ENCODE data around the gene CACNB2.

Gene CACNB2

GRCh38 chr10:18224626-18225445 lies 84.6 kb downstream of the CACNB2 start:
- H3K4me3 ChIP-seq (ENCODE audit: low read depth, low read length): no peak overlapping the region
- no peak for DNase-seq (ENCODE audit: low read depth)
- TF ChIP-seq, protein P1, sequence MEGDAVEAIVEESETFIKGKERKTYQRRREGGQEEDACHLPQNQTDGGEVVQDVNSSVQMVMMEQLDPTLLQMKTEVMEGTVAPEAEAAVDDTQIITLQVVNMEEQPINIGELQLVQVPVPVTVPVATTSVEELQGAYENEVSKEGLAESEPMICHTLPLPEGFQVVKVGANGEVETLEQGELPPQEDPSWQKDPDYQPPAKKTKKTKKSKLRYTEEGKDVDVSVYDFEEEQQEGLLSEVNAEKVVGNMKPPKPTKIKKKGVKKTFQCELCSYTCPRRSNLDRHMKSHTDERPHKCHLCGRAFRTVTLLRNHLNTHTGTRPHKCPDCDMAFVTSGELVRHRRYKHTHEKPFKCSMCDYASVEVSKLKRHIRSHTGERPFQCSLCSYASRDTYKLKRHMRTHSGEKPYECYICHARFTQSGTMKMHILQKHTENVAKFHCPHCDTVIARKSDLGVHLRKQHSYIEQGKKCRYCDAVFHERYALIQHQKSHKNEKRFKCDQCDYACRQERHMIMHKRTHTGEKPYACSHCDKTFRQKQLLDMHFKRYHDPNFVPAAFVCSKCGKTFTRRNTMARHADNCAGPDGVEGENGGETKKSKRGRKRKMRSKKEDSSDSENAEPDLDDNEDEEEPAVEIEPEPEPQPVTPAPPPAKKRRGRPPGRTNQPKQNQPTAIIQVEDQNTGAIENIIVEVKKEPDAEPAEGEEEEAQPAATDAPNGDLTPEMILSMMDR (conservative IDR thresholded peaks at IDR 0.05; ENCODE audit: low read depth, low read length): no peak

DNA sequence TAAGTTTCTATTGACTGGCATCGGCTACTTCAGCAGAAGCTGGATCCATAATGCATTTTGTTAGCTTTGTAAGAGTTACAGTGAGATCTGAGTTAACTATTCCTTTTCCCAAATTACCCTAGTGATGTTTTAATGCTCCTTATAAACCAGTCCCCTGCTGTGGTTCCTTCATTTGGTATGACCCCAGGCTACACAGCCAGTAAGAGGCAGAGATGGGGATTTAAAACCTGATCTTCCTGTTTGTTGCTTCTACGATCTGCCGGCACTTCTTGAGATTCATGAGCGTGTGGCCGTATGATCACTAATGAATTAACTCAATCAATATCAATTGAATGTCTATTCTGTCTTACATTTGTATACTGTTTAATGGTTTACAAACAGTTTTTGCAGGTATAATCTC lies 86.1 kb downstream of the CACNB2 start:
- no peak overlapping the region for H3K4me3 ChIP-seq (ENCODE audit: low read depth, low read length)
- TF ChIP-seq, protein P1 (conservative IDR thresholded peaks at IDR 0.05; ENCODE audit: low read depth, low read length): no peak
- no peak for DNase-seq (ENCODE audit: low read depth)

DNA sequence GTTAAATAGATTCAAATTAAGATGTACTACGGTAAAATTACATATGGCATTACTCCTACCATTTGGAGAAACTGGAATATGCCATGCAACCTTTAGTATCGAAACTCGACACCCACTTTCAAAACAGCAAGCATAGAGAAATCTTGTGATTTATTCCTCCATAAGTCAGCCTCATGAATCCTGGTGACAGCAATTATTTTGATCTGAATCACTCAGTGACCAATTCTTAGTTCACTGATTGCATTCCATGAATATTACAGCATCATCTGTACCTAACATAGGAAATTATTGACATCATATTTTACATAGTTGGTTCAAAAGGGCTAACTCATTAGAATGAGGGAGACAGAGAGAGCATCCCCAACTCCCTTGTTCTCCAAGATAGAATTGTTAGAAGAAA lies 89.6 kb downstream of the CACNB2 start:
- peak; percentile 35 for DNase-seq (ENCODE audit: low read depth)
- TF ChIP-seq, protein P1 (conservative IDR thresholded peaks at IDR 0.05; ENCODE audit: low read depth, low read length): no peak
- H3K4me3 ChIP-seq (ENCODE audit: low read depth, low read length): no peak overlapping the region

DNA sequence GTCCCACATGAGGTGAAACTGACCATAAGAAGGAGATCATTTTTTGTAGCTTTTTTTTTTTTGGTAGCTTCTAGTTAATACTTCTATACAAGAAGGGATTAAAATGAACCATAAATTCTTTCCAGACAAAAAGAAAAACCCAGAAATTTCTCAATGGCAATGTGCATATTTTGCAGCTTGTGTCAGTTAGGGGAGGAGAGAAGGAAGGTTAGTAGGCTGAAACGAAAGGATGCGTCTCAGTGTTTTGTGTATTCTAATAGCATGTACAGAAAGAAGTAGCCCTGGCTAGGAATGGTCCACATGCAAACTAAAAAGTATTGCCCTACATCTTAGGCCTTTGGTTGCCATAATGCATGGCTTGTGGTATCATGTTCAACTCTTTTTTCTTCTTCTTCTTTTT lies 90.6 kb downstream of the CACNB2 start:
- TF ChIP-seq, protein P1 (conservative IDR thresholded peaks at IDR 0.05; ENCODE audit: low read depth, low read length): no peak
- no peak overlapping the region for H3K4me3 ChIP-seq (ENCODE audit: low read depth, low read length)
- peak; percentile 57 for DNase-seq (ENCODE audit: low read depth)

DNA sequence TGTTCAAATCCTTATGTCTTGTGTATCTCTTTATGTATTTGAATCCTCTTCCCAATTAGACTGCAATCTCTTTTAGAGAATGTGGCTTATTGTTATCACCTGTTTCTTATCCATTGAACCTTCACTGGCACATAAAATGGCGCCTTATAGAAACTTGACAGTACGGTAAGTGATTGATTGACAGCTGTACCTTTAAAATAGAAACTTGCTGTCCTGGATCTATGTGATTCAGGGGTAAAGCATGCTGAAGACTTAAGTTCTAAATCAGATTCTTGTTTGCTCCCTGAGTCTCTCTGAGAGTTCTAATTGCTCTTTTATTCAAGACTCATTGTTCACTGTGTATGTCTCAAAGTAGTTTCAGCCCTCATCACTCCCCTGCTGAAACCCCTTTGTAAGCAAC lies 91.3 kb downstream of the CACNB2 start:
- no peak for DNase-seq (ENCODE audit: low read depth)
- H3K4me3 ChIP-seq (ENCODE audit: low read depth, low read length): no peak overlapping the region
- TF ChIP-seq, protein P1 (conservative IDR thresholded peaks at IDR 0.05; ENCODE audit: low read depth, low read length): no peak

DNA sequence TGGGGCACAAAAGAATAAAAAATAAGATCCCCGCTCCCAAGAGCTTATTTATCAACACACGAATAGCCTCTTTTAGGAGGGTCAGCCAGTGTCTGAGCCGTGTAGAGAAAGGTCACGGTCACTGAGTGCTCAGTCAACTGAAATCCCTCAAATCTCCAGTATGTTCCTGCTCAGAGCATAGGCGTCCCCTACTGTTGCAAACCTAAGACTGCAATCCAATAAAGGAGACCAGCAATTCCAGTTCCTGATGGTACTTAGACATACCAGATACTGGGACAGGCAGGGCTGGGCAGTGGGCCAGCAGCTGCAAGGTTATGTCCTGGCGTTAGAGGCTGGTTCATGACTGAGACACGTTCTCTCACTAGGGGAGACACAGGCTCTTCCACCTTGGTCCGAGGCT lies 93.6 kb downstream of the CACNB2 start:
- H3K4me3 ChIP-seq (ENCODE audit: low read depth, low read length): no peak overlapping the region
- DNase-seq (ENCODE audit: low read depth): peak; percentile 26
- TF ChIP-seq, protein P1 (conservative IDR thresholded peaks at IDR 0.05; ENCODE audit: low read depth, low read length): peak; percentile 28

- no peak overlapping the region for H3K4me3 ChIP-seq (ENCODE audit: low read depth, low read length)
- TF ChIP-seq, protein P1 (conservative IDR thresholded peaks at IDR 0.05; ENCODE audit: low read depth, low read length): no peak
Observed at GRCh38 chr10:18235477-18235876, 95.3 kb downstream of the CACNB2 start.

More at GRCh38 chr10:18235477-18235876, 95.3 kb downstream of the CACNB2 start:
- no peak for DNase-seq (ENCODE audit: low read depth)
